Vagina (tissue), 2 donors: Measurements from ENCODE around the gene KCNK4. TPM values are rescaled to one million over a fixed set of nuclear protein-coding genes. Genes with fewer than 3 reads are reported as not detected.

Experiments used
- DNase-seq, 2 donors: peaks; one replicate each; pipeline ENCODE4 v3.0.0-alpha.2; 2017; ENCODE audit errors: extremely low spot score in 2 of 2
- H3K27ac ChIP-seq: fragments of 200-600 bp; sonication (generic); one replicate; pipeline ENCODE4 v1.5.1; 2019
- H3K27me3 ChIP-seq: fragments of 200-600 bp; sonication (generic); one replicate; pipeline ENCODE4 v1.5.1; 2019
- H3K36me3 ChIP-seq, 2 donors: fragments of 200-600 bp; sonication (generic); one replicate each; pipeline ENCODE4 v1.5.1; 2017 to 2019
- H3K4me1 ChIP-seq: fragments of 200-600 bp; sonication (generic); one replicate; pipeline ENCODE4 v1.5.1; 2019
- H3K4me3 ChIP-seq, 2 donors: fragments of 200-600 bp; sonication (generic); 1 replicate in 1 of 2; 2 replicates in 1 of 2; pipeline ENCODE4 v1.5.1; 2016 to 2019
- H3K9me3 ChIP-seq: fragments of 200-600 bp; sonication (generic); one replicate; pipeline ENCODE4 v1.5.1; 2019
- CTCF ChIP-seq, 3 experiments: fragments of 450-650 bp in 2 of 3; fragments of 200-600 bp in 1 of 3; sonication (generic) in 1 of 3; IDR thresholded peaks; one replicate each; pipeline ENCODE4 v1.5.1; 2017 to 2019; ENCODE audit warnings: antibody characterized with exemption in 3 of 3, mild to moderate bottlenecking in 2 of 3, moderate library complexity in 2 of 3
- POLR2A ChIP-seq, 2 donors: fragments of 450-650 bp; IDR thresholded peaks; one replicate each; pipeline ENCODE4 v1.6.1; 2017; ENCODE audit warnings: antibody characterized with exemption in 2 of 2, mild to moderate bottlenecking in 2 of 2, moderate library complexity in 2 of 2
- POLR2AphosphoS5 ChIP-seq, 2 donors: sonication (generic); formaldehyde crosslinking; IDR thresholded peaks; one replicate each; pipeline ENCODE4 v1.9.0; 2017; ENCODE audit warnings: antibody characterized with exemption in 2 of 2, mild to moderate bottlenecking in 2 of 2, low read depth in 1 of 2; ENCODE audit not compliant: insufficient read depth in 1 of 2
- intact Hi-C: fragments of 100-400 bp; cut with DNase I; formaldehyde crosslinking; loops from one replicate; pipeline ENCODE4 v1.15.1; 2023
- total RNA-seq: library from RNA; depleted of rRNA; stranded (reverse); fragments of >200 nt; gene quantifications from one replicate; pipeline ENCODE4 v1.2.3, GENCODE V29; 2016

KCNK4 gene
- total RNA-seq, 1 donor from 2014 or later = 0.98 TPM

GRCh38 chr11:64294774-64295173 lies 3.7 kb downstream of the KCNK4 start:
- Histone ChIP-seq H3K4me3 (no peak overlapping the region), H3K9me3 (no peaks in the 10 kb centered on the region), H3K4me1 (peaks cover 32% of the 10 kb centered on the region), H3K27me3 (peaks cover 10% of the 10 kb centered on the region), H3K36me3 (no peaks in the 10 kb centered on the region), H3K27ac (no peak overlapping the region)
- TF ChIP-seq POLR2A (IDR thresholded peaks at IDR 0.05) = no peak
- TF ChIP-seq POLR2AphosphoS5 (IDR thresholded peaks at IDR 0.05; ENCODE audit: insufficient read depth in 1 of 2, low read depth in 1 of 2) = no peak
- TF ChIP-seq CTCF (IDR thresholded peaks at IDR 0.05) = no peak
- intact Hi-C loops = loop anchor here (5.0 kb wide), 1 partner anchor 87 kb away; the partner anchor contains the start of gene FERMT3
- no peak for DNase-seq

GRCh38 chr11:64295760-64296159 lies 4.7 kb downstream of the KCNK4 start:
- Histone ChIP-seq H3K27ac (no peak overlapping the region), H3K4me1 (peaks cover 41% of the 10 kb centered on the region), H3K9me3 (no peaks in the 10 kb centered on the region), H3K27me3 (peaks cover 10% of the 10 kb centered on the region), H3K4me3 (no peak overlapping the region), H3K36me3 (no peaks in the 10 kb centered on the region)
- intact Hi-C loops = loop anchor here (5.0 kb wide), 1 partner anchor 88 kb away; the partner anchor contains the start of gene FERMT3
- no peak for DNase-seq
- TF ChIP-seq CTCF (IDR thresholded peaks at IDR 0.05) (no peak), POLR2A (IDR thresholded peaks at IDR 0.05) (no peak), POLR2AphosphoS5 (IDR thresholded peaks at IDR 0.05; ENCODE audit: insufficient read depth in 1 of 2, low read depth in 1 of 2) (no peak)

- TF ChIP-seq CTCF (IDR thresholded peaks at IDR 0.05) (no peak), POLR2A (IDR thresholded peaks at IDR 0.05) (no peak), POLR2AphosphoS5 (IDR thresholded peaks at IDR 0.05; ENCODE audit: insufficient read depth in 1 of 2, low read depth in 1 of 2) (no peak)
- no peak overlapping the region for H3K27ac ChIP-seq
- no peak for DNase-seq
- H3K4me1 ChIP-seq = peaks cover 38% of the 10 kb centered on the region
- no peaks in the 10 kb centered on the region for H3K36me3 ChIP-seq
- H3K9me3 ChIP-seq = no peaks in the 10 kb centered on the region
- H3K27me3 ChIP-seq = peaks cover 10% of the 10 kb centered on the region
- H3K4me3 ChIP-seq = no peak overlapping the region
- intact Hi-C loops = loop anchor here (5.0 kb wide), 1 partner anchor 89 kb away; the partner anchor contains the start of gene FERMT3
Measured at GRCh38 chr11:64296236-64296635, 5.1 kb downstream of the KCNK4 start.

GRCh38 chr11:64296830-64297698 lies 6.0 kb downstream of the KCNK4 start:
- TF ChIP-seq POLR2A (IDR thresholded peaks at IDR 0.05) (no peak), CTCF (IDR thresholded peaks at IDR 0.05) (no peak), POLR2AphosphoS5 (IDR thresholded peaks at IDR 0.05; ENCODE audit: insufficient read depth in 1 of 2, low read depth in 1 of 2) (no peak)
- intact Hi-C loops = loop anchor here (5.0 kb wide), 1 partner anchor 90 kb away; the partner anchor contains the start of gene FERMT3
- Histone ChIP-seq H3K27ac (no peak overlapping the region), H3K9me3 (no peaks in the 10 kb centered on the region), H3K36me3 (no peaks in the 10 kb centered on the region), H3K4me1 (peaks cover 31% of the 10 kb centered on the region), H3K27me3 (peaks cover 4% of the 10 kb centered on the region), H3K4me3 (no peak overlapping the region)
- no peak for DNase-seq
